Cardiac fibroblast (primary cell): Measurements from ENCODE around the gene ANXA4.

Source experiments
- DNase-seq, 2 donors: peaks; one replicate each; pipeline versions ENCODE4 v3.0.0 to v3.0.0-alpha.2; 2010; ENCODE audit warnings: low read depth in 2 of 2
- H3K4me3 ChIP-seq, 2 donors: replicated peaks in 1 of 2; 1 replicate in 1 of 2; 2 replicates in 1 of 2; pipeline ENCODE4 v1.5.1; 2011; ENCODE audit warnings: low read depth in 2 of 2, low read length in 2 of 2, mild to moderate bottlenecking in 2 of 2, moderate library complexity in 1 of 2
- CTCF ChIP-seq: IDR thresholded peaks from one replicate; pipeline ENCODE4 v1.5.1; 2011; ENCODE audit warnings: low read depth, mild to moderate bottlenecking, low read length, inconsistent platforms

ANXA4 gene

GRCh38 chr2:69816923-69817542 lies 75.1 kb downstream of the ANXA4 start:
- TF ChIP-seq CTCF, result peak; percentile 84
- no peak overlapping the region for H3K4me3 ChIP-seq
- DNase-seq, result peak; percentile 93 to 94

- DNase-seq, result peak; percentile 61 to 62
- no peak for TF ChIP-seq CTCF
These were observed 76.0 kb downstream of the ANXA4 start for GRCh38 chr2:69817729-69818501.

GRCh38 chr2:69827796-69828540 lies 86.0 kb downstream of the ANXA4 start:
- H3K4me3 ChIP-seq, result no peak overlapping the region
- DNase-seq, result peak; percentile 8 to 71

More at GRCh38 chr2:69817729-69818501, 76.0 kb downstream of the ANXA4 start:
- H3K4me3 ChIP-seq, result no peak overlapping the region

GRCh38 chr2:69828938-69829255 lies 87.0 kb downstream of the ANXA4 start:
- H3K4me3 ChIP-seq, result peak overlapping the region; percentile 88 to 95
- no peak for TF ChIP-seq CTCF
- no peak for DNase-seq

More at GRCh38 chr2:69827796-69828540, 86.0 kb downstream of the ANXA4 start:
- TF ChIP-seq CTCF, result no peak

GRCh38 chr2:69829256-69830044 lies 87.5 kb downstream of the ANXA4 start, which contains the start of gene GMCL1:
Gene GMCL1, plus strand, starts transcription at chr2:69829660. Its CDS starts 233 bp downstream, at chr2:69829893.
- DNase-seq, result peak; percentile 97
- peak within 1 kb of the TSS; percentile 88 to 95 for H3K4me3 ChIP-seq
- no peak for TF ChIP-seq CTCF
